Measurements from ENCODE around the gene ENPEP.
A peak's percentile ranks its signal among the peaks of the same experiment; 100 is the strongest.

ENPEP gene

DNA sequence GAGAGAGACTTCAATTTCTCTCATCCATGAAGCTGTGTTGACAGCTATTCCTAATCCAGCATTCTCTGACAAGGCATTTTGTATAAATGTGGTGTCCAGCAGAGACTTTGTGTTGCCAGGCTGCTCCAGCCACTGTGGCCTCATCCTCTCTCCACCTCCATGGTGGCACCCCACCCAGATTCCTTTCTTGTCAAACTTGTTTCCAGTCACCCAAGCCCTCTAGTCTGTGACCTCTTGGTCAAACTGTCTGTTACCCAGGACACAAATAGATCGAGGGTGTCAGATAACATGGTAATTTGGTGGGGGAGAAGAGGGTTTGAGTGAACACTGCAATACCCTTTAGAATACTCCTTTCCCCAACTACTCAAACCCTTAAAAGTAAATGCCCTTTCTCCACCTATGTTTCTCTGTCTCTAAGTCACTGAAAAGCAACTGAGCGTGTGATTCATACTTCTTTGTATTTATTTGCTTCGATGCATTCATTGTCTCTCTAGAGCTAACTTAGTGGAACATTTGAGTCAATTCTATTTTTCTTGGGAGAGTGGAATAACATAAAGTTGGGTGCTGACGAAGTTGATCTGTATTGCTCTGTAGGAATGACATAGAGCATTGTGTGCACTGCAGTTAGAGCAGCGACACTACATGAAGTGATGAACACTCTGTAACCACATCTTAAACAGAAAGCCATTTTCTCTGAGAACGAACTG lies 133.2 kb downstream of the ENPEP start:
- DNase-seq: peak; percentile 5

DNA sequence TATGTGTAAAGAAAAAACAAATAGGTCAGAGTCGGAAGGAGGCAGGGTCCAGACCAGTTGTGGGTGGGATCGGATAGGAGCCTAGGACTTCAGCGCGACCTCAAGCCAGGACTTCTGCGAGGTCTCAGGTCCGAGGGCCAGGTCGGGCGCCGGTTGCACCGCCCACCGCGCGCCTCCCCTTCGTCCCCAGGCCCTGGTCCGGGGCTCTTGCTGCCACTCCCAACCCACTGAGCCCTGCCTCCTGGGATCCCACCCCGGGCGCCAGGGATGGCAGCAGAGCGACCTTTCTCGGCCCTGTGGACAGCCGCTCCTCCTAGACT lies 134.6 kb downstream of the ENPEP start:
- no peak for DNase-seq

DNA sequence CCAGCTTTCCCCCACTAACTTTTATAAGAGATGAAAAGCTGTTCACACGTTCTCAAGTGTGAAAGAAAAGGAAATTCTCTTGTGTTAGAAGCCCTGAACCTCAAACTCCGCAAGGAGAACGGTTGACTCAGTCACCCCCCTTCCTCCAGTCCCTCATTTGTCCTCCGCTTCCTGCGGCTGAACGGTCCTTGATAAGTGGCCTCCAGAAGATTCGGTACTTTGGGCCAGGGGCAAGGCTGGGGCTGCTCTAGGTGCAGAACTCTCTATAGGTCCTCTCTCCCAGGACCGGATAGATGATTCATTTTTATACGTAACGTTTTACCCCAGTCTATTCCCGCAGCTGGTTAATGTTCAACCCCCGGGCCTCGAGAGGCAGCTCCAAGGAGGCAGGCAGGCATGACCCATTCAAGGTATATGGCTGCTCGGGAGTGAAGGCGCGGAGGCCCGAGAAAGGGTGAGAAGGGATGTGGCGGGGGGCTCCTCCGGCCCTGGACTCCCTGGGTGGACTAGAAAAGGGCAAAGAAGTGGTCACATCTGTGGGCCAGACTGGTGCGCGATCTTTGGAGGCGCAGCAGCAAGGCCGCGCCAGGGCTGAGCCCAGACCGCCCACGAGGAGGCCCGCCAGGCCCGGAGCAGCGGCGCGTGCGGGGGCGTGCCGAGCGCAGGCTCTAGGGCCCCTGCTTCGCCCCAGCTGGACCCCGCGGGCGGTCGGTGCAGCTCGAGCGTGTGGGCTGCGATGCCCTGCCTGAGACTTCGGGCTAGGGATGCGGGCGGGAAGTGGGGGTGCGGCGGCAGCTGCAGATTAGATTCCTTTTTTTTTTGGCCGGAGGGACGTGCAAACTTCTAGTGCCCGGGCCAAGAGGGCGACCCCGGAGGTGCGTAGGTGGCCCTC lies 135.2 kb downstream of the ENPEP start:
- peak; percentile 80 for DNase-seq

GRCh38 chr4:110611968-110612447 lies 136.1 kb downstream of the ENPEP start:
- peak; percentile 51 for DNase-seq

- peak; percentile 54 for DNase-seq
Measured at GRCh38 chr4:110612631-110613269, 136.8 kb downstream of the ENPEP start.

DNA sequence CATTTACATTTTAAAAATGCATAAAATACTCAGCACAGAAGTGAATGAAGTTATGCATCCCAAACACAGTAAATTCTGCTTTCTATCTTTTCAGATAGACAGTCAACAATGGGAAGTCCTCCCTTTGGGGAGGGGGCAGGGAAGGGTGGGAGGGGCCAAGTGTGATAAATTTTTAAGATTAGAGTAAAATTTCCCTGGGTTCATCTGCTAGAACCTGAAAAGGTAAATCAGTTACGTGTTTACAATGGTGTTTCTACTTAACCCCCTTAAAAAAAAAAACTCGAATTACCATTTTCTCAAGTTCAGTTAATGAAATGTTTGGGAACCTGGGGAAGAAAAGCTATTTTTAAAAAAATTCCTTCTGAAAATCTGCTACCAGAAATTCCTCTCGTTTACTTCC lies 137.8 kb downstream of the ENPEP start:
- no peak for DNase-seq

GRCh38 chr4:110614173-110614963 lies 138.4 kb downstream of the ENPEP start:
- DNase-seq: peak; percentile 53

Data from right kidney (tissue), 1 donor.